IMR-90 (cell line): ENCODE measurements around the gene PAX8. TPM values are rescaled to one million over a fixed set of nuclear protein-coding genes. Genes with fewer than 3 reads are reported as not detected.

Experiments
- ATAC-seq: fragments of 200-7000 bp; cut with Tn5 transposase; 2 replicates; pipeline ENCODE4 v1.9.1; 2020; ENCODE audit warnings: low read depth, mild to moderate bottlenecking, moderate library complexity
- BruUV-seq: library from RNA; stranded (reverse); fragments of 400-500 nt; replicated peaks from 2 replicates; lab custom pipeline; 2021; lab: Mats Ljungman, UMichigan
- CTCF ChIA-PET: fragments of 300-600 bp; formaldehyde crosslinking; extraction: SDS; loops from one replicate; lab custom pipeline; 2021; ENCODE audit warnings: antibody characterized with exemption; lab: Yijun Ruan, JAX
- POLR2A ChIA-PET: fragments of 300-600 bp; sonication (Branson Sonifier 250); formaldehyde crosslinking; loops from one replicate; lab custom pipeline; 2022; ENCODE audit warnings: antibody characterized with exemption; ENCODE audit not compliant: unreplicated experiment; lab: Charles Lee
- DNase-seq: peaks from one replicate; pipeline ENCODE4 v3.0.0; 2013
- H2AFZ ChIP-seq: replicated peaks from 2 replicates; pipeline ENCODE3; 2013; ENCODE audit warnings: low read length, mild to moderate bottlenecking; ENCODE audit not compliant: poor library complexity
- H2AK5ac ChIP-seq: 2 replicates; pipeline ENCODE4 v1.6.1; 2013; ENCODE audit warnings: low read depth, low read length, inconsistent platforms
- H2AK9ac ChIP-seq: replicated peaks from 2 replicates; pipeline ENCODE3; 2013; ENCODE audit warnings: mild to moderate bottlenecking, low read depth, low read length, moderate library complexity; ENCODE audit not compliant: poor library complexity
- H2BK120ac ChIP-seq: 2 replicates; pipeline ENCODE4 v1.6.1; 2013; ENCODE audit warnings: low read depth, low read length, inconsistent platforms
- H2BK15ac ChIP-seq: 3 replicates; pipeline ENCODE4 v1.6.1; 2013; ENCODE audit warnings: low read depth, low read length, inconsistent platforms
- H2BK20ac ChIP-seq: 2 replicates; pipeline ENCODE4 v1.6.1; 2013; ENCODE audit warnings: low read depth, mild to moderate bottlenecking, inconsistent platforms, low read length, moderate library complexity
- H2BK5ac ChIP-seq: 2 replicates; pipeline ENCODE4 v1.6.1; 2013; ENCODE audit warnings: mild to moderate bottlenecking, low read depth, low read length, inconsistent platforms; ENCODE audit not compliant: poor library complexity, severe bottlenecking
- H3K14ac ChIP-seq: replicated peaks from 2 replicates; pipeline ENCODE4 v1.6.1; 2013; ENCODE audit warnings: low read depth, low read length, inconsistent platforms
- H3K18ac ChIP-seq: 2 replicates; pipeline ENCODE4 v1.6.1; 2013; ENCODE audit warnings: low read depth, low read length, control low read depth
- H3K23ac ChIP-seq: 2 replicates; pipeline ENCODE4 v1.6.1; 2013; ENCODE audit warnings: low read depth, low read length, inconsistent platforms
- H3K27ac ChIP-seq: 2 replicates; pipeline ENCODE4 v1.5.1; 2013; ENCODE audit warnings: mild to moderate bottlenecking, control low read depth, low read length; ENCODE audit not compliant: insufficient read depth
- H3K27me3 ChIP-seq: 2 replicates; pipeline ENCODE4 v1.6.1; 2013; ENCODE audit warnings: low read length; ENCODE audit not compliant: control insufficient read depth, insufficient read depth
- H3K36me3 ChIP-seq: 2 replicates; pipeline ENCODE4 v1.6.1; 2013; ENCODE audit warnings: low read length, mixed read lengths; ENCODE audit not compliant: control insufficient read depth, insufficient read depth
- H3K4ac ChIP-seq: 2 replicates; pipeline ENCODE4 v1.6.1; 2013; ENCODE audit warnings: low read depth, low read length, inconsistent platforms
- H3K4me1 ChIP-seq: 2 replicates; pipeline ENCODE4 v1.6.1; 2013; ENCODE audit warnings: low read length, mixed read lengths; ENCODE audit not compliant: control insufficient read depth, insufficient read depth
- H3K4me2 ChIP-seq: 2 replicates; pipeline ENCODE4 v1.6.1; 2013; ENCODE audit warnings: low read depth, mild to moderate bottlenecking, control low read depth, low read length, moderate library complexity
- H3K4me3 ChIP-seq: 2 replicates; pipeline ENCODE4 v1.5.1; 2013; ENCODE audit warnings: low read depth, mild to moderate bottlenecking, control low read depth, low read length, moderate library complexity; ENCODE audit not compliant: insufficient read depth
- H3K56ac ChIP-seq: 2 replicates; pipeline ENCODE4 v1.6.1; 2013; ENCODE audit warnings: low read length, inconsistent platforms; ENCODE audit not compliant: insufficient read depth; ENCODE audit errors: extremely low read depth
- H3K79me1 ChIP-seq, 2 experiments: 2 replicates each; pipeline ENCODE4 v1.6.1; 2013; ENCODE audit warnings: low read length in 2 of 2, inconsistent platforms in 1 of 2, low read depth in 1 of 2
- H3K9ac ChIP-seq: 2 replicates; pipeline ENCODE4 v1.6.1; 2013; ENCODE audit warnings: low read depth, low read length, control low read depth
- H3K9me1 ChIP-seq: 2 replicates; pipeline ENCODE4 v1.6.1; 2013; ENCODE audit warnings: low read length, inconsistent platforms; ENCODE audit not compliant: insufficient read depth
- H3K9me3 ChIP-seq: 2 replicates; pipeline ENCODE4 v1.6.1; 2013; ENCODE audit warnings: low read length; ENCODE audit not compliant: control insufficient read depth, insufficient read depth
- H4K20me1 ChIP-seq: 2 replicates; pipeline ENCODE4 v1.6.1; 2013; ENCODE audit warnings: low read length, inconsistent platforms; ENCODE audit not compliant: insufficient read depth
- H4K5ac ChIP-seq: 2 replicates; pipeline ENCODE4 v1.6.1; 2013; ENCODE audit warnings: mild to moderate bottlenecking, low read depth, low read length, control low read depth
- H4K8ac ChIP-seq, 2 experiments: 2 replicates each; pipeline ENCODE4 v1.6.1; 2013; ENCODE audit warnings: low read depth in 2 of 2, low read length in 2 of 2, control low read depth in 1 of 2, inconsistent platforms in 1 of 2
- H4K91ac ChIP-seq: 2 replicates; pipeline ENCODE4 v1.6.1; 2013; ENCODE audit warnings: low read depth, low read length, inconsistent platforms; ENCODE audit not compliant: insufficient read depth
- ELK1 ChIP-seq: fragments of 150-350 bp; IDR thresholded peaks from 2 replicates; pipeline ENCODE4 v1.6.1; 2016; ENCODE audit warnings: low read depth, mild to moderate bottlenecking, low read length, moderate library complexity, borderline replicate concordance
- FOS ChIP-seq: fragments of 150-350 bp; IDR thresholded peaks from 2 replicates; pipeline ENCODE4 v1.6.1; 2016; ENCODE audit warnings: low read depth, low read length
- MAZ ChIP-seq: IDR thresholded peaks from 2 replicates; pipeline ENCODE4 v1.6.1; 2012; ENCODE audit warnings: low read depth, mild to moderate bottlenecking, low read length, improper control_type of control experiment, moderate library complexity, borderline replicate concordance
- RAD21 ChIP-seq: IDR thresholded peaks from 2 replicates; pipeline ENCODE4 v1.6.1; 2012; ENCODE audit warnings: low read length, improper control_type of control experiment
- RCOR1 ChIP-seq: IDR thresholded peaks from 2 replicates; pipeline ENCODE4 v1.6.1; 2012; ENCODE audit warnings: mild to moderate bottlenecking, low read length, improper control_type of control experiment; ENCODE audit not compliant: insufficient replicate concordance
- RFX5 ChIP-seq: IDR thresholded peaks from 2 replicates; pipeline ENCODE4 v1.8.0; 2012; ENCODE audit warnings: low read depth, mild to moderate bottlenecking, low read length, moderate library complexity
- WGBS, 2 experiments: methylation state at CpG; one replicate each; pipeline versions ENCODE4 v1.1.5 to v1.1.7; 2013; ENCODE audit warnings: missing lambda C conversion rate in 2 of 2; ENCODE audit not compliant: insufficient read length in 1 of 2; ENCODE audit errors: extremely low coverage in 2 of 2; 5-methylcytosine and 5-hydroxymethylcytosine counted together
- dilution Hi-C: fragments of 300-500 bp; cut with HindIII; formaldehyde crosslinking; loops from one replicate; pipeline ENCODE4 v1.14.3; 2018; ENCODE audit warnings: low sequenced_read_pairs; ENCODE audit not compliant: unreplicated experiment
- in situ Hi-C: fragments of 300-500 bp; cut with MboI; formaldehyde crosslinking; loops from 3 replicates; pipeline ENCODE4 v1.14.3; 2019; ENCODE audit warnings: low sequenced_read_pairs, inconsistent platforms, mixed read lengths
- intact Hi-C: fragments of 100-400 bp; cut with micrococcal nuclease; formaldehyde crosslinking; loops from 2 replicates; pipeline ENCODE4 v1.10.0; 2022
- polyA plus RNA-seq, 3 experiments: library from polyadenylated mRNA; depleted of rRNA; stranded (reverse); fragments of >200 nt; gene quantifications; 2 replicates each; pipeline ENCODE4 v1.2.3, GENCODE V29; 2012; ENCODE audit warnings: low replicate concordance in 1 of 3
- total RNA-seq: library from RNA; depleted of rRNA; stranded (reverse); fragments of >200 nt; gene quantifications from 2 replicates; pipeline ENCODE4 v1.2.3, GENCODE V29; 2012

PAX8 gene
- total and polyA plus RNA-seq, 2 of the 4 experiments (the other 2 are of a cell fraction) = 0.18 to 1.5 TPM

- no peak overlapping the region for H3K23ac ChIP-seq
- no peak overlapping the region for H3K27ac ChIP-seq
- H3K9me3 ChIP-seq = no peaks in the 10 kb centered on the region
- peaks cover 11% of the 10 kb centered on the region for H3K4me1 ChIP-seq
- dilution Hi-C loops (no loop called here), in situ Hi-C loops (no loop called here), intact Hi-C loops (no loop called here)
- H3K27me3 ChIP-seq = no peaks in the 10 kb centered on the region; the same call in 1 of the 2 replicates
- no peak overlapping the region for H4K8ac ChIP-seq
- BruUV-seq = no TSS peak
- TF ChIP-seq MAZ (no peak), RCOR1 (no peak), ELK1 (no peak), RFX5 (no peak), RAD21 (no peak), FOS (no peak)
- H3K9me1 ChIP-seq = peaks cover 4% of the 10 kb centered on the region
- no peak overlapping the region for H3K4ac ChIP-seq
- no peak overlapping the region for H2AK5ac ChIP-seq
- H3K14ac ChIP-seq = no peak overlapping the region
- H3K4me2 ChIP-seq = no peak overlapping the region
- ATAC-seq (no peak), DNase-seq (no peak)
- no peak overlapping the region for H2BK5ac ChIP-seq
- no CpG with 5 or more reads among the region's 4 CpGs for WGBS, 2 experiments
- H2BK120ac ChIP-seq = no peak overlapping the region; the same call in 1 of the 2 replicates
- no peak overlapping the region for H3K4me3 ChIP-seq
- no peak overlapping the region for H4K91ac ChIP-seq
- no peak overlapping the region for H2AK9ac ChIP-seq
- no peaks in the 10 kb centered on the region for H3K79me1 ChIP-seq
- CTCF ChIA-PET = no interaction called here
- no peaks in the 10 kb centered on the region for H4K20me1 ChIP-seq
- POLR2A ChIA-PET = no interaction called here
- no peak overlapping the region for H2AFZ ChIP-seq
- no peaks in the 10 kb centered on the region for H3K36me3 ChIP-seq
- H2BK20ac ChIP-seq = no peak overlapping the region
- no peak overlapping the region for H3K9ac ChIP-seq
- no peak overlapping the region for H2BK15ac ChIP-seq
- H3K56ac ChIP-seq = no peak overlapping the region
- no peak overlapping the region for H4K5ac ChIP-seq
- no peak overlapping the region for H3K18ac ChIP-seq
Measured at GRCh38 chr2:113214141-113214540, 64.6 kb downstream of the PAX8 start.
